Subcutaneous adipose tissue (tissue), 4 donors: ENCODE measurements around the gene MYORG. TPM values are rescaled to one million over a fixed set of nuclear protein-coding genes. Genes with fewer than 3 reads are reported as not detected.

Experiments
- total RNA-seq, 4 donors: library from RNA; depleted of rRNA; stranded (reverse); fragments of >200 nt; gene quantifications; one replicate each; pipeline ENCODE4 v1.1.0, GENCODE V29; 2016
- TF ChIP-seq, protein P1 (sequence below): fragments of 450-650 bp; IDR thresholded peaks from one replicate; pipeline ENCODE4 v1.5.1; 2016; ENCODE audit warnings: low read depth, mild to moderate bottlenecking, control low read depth, antibody characterized with exemption, moderate library complexity

Gene MYORG
- total RNA-seq, 4 donors from 2014 or later = 3.7 to 15.7 (median 12.9) TPM

- TF ChIP-seq, protein P1, sequence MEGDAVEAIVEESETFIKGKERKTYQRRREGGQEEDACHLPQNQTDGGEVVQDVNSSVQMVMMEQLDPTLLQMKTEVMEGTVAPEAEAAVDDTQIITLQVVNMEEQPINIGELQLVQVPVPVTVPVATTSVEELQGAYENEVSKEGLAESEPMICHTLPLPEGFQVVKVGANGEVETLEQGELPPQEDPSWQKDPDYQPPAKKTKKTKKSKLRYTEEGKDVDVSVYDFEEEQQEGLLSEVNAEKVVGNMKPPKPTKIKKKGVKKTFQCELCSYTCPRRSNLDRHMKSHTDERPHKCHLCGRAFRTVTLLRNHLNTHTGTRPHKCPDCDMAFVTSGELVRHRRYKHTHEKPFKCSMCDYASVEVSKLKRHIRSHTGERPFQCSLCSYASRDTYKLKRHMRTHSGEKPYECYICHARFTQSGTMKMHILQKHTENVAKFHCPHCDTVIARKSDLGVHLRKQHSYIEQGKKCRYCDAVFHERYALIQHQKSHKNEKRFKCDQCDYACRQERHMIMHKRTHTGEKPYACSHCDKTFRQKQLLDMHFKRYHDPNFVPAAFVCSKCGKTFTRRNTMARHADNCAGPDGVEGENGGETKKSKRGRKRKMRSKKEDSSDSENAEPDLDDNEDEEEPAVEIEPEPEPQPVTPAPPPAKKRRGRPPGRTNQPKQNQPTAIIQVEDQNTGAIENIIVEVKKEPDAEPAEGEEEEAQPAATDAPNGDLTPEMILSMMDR = no peak
Observed at GRCh38 chr9:34406219-34406618, 29.5 kb upstream of the MYORG start.

- TF ChIP-seq, protein P1 = no peak
Observed at GRCh38 chr9:34405719-34406118, 29.0 kb upstream of the MYORG start.

- TF ChIP-seq, protein P1 = no peak
Observed at GRCh38 chr9:34403554-34404380, 27.1 kb upstream of the MYORG start.

DNA sequence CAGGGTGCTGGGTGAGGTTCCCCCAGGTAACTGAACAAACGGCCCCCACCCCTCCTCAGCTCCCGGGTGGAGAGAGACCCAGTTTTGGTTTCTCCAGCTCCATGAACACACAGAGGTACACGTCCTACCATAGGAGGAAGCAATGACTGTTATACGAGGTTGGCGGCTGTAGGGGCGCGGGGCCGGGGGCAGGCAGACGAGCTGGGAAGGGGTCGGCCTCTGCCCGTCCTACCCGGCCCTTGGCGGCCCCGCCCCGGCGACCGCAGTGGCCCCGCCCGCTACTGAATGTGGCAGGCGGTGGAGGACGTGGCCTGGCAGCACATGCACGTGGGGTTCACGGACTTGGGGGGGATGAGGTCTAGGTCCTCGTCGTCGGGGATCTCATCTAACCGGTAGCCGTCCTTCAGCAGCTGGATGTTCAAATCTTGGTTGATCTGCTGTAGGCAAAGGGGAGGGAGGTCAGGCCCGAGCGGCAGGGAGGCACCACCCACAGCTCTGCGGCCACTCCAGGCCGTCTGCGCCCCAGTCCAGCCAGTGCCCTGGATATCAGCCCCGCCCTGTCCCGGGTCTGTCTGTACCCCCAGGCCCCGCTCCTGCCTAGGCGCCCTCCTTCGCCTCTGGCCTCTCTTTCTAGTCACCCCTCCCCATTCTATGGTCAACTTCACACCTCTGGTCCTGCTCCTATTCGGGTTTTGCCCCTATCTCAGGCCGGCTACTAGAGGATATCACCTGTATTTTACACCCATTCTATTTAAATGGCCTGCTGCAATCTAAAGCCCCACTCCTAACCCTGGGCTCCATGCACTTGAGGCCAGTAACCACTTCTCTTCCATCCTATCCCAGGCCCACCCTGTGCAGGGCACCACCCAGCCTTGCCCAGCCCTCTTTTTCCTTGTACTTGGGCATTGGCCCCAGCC, 24.2 kb upstream of the MYORG start:
- TF ChIP-seq, protein P1 = no peak

DNA sequence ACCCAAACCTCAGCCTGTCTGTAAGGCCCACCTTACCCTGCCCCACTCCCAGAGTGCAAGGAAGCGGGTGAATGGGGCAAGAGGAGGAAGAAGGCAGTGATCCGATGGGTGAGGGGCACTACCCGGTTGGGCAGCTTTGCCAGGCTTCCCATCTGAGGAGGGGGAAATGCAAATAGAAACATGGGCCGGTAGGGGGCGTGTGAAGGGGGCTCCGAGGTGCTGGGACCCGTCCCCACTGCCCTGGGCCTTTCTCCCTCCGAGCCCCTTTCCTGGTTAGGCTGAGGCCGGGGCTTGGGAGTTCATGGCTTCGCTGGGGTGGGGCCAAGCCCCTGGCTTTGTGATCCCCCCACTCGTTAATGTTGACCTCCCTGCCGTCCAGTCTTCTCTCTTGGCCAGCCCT, 23.6 kb upstream of the MYORG start:
- TF ChIP-seq, protein P1 = no peak

DNA sequence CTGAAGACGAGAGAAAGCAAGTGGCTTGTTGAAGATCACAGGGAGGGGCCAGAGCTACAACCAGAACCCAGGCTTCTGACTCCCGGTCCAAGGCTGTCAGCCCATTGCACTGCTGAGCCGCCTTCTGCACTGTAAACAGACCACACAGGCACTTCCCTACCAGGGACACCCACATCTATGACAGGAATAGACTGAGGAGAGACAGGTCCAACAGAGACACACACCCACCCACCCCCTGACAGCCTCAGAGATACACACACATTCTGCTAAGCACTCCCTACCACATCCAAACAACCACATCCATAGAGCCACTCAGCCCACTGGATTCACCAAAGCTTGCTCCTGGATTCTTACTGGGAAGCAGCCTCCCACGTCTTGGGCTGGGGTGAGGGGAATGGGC, 23.0 kb upstream of the MYORG start:
- TF ChIP-seq, protein P1 = no peak

DNA sequence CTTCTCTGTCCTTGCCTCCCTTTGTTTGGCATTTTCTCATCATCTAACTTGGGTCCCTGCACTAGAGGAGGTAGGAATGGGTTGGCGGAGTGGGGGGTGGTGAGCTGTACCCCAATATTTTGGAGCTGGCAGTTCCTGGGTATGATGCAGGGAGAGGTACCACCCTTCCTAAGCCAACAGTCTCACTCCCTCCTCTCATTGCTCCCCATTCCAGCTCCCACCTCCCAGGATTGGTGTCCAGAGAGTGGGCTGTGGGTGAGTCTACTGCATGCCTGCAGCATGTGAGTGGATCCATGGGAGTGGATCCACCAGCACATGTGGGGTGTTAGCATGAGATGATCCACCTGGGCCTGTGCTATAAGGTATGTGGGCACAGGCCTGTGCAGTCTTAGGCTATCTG, 22.2 kb upstream of the MYORG start:
- TF ChIP-seq, protein P1 = no peak
